HG03108 (cell line): ENCODE measurements around the gene EEF1AKMT4.
"Not testable (repeated sequence)": the region's sequence is repeated elsewhere in the genome, so short reads cannot be mapped to it uniquely, and the experiment has no call there.

Experiments used
- ATAC-seq: cut with Tn5 transposase; IDR thresholded peaks from one replicate; pipeline ENCODE4 v1.9.1; 2021; ENCODE audit warnings: moderate library complexity; ENCODE audit not compliant: unreplicated experiment

The EEF1AKMT4 gene

GRCh38 chr3:184259878-184260723, 10.6 kb downstream of the EEF1AKMT4 start:
- ATAC-seq: no peak

GRCh38 chr3:184260724-184261269, 11.3 kb downstream of the EEF1AKMT4 start:
- no peak for ATAC-seq

- no peak for ATAC-seq
Measured at GRCh38 chr3:184261270-184261853, 11.9 kb downstream of the EEF1AKMT4 start, which contains the start of gene CAMK2N2. Gene CAMK2N2, minus strand, starts transcription at chr3:184261553. Its CDS starts 268 bp downstream, at chr3:184261285.

GRCh38 chr3:184261854-184262763, 12.6 kb downstream of the EEF1AKMT4 start:
- ATAC-seq: no peak

GRCh38 chr3:184262764-184263179, 13.3 kb downstream of the EEF1AKMT4 start:
- ATAC-seq: no peak

GRCh38 chr3:184267249-184267648, 17.8 kb downstream of the EEF1AKMT4 start:
- not testable (repeated sequence) for ATAC-seq

- no peak for ATAC-seq
Measured at GRCh38 chr3:184272269-184272668, 22.8 kb downstream of the EEF1AKMT4 start.

GRCh38 chr3:184275381-184275701, 25.9 kb downstream of the EEF1AKMT4 start:
- no peak for ATAC-seq

- no peak for ATAC-seq
Measured at GRCh38 chr3:184275961-184276910, 26.8 kb downstream of the EEF1AKMT4 start, which contains the start of gene ECE2. Gene ECE2, plus strand, starts transcription at chr3:184276022. Its CDS starts 132 bp downstream, at chr3:184276154.

GRCh38 chr3:184277366-184277765, 27.9 kb downstream of the EEF1AKMT4 start:
- ATAC-seq: no peak

- no peak for ATAC-seq
Measured at GRCh38 chr3:184282941-184283340, 33.5 kb downstream of the EEF1AKMT4 start.

- ATAC-seq: no peak
Measured at GRCh38 chr3:184283681-184284080, 34.2 kb downstream of the EEF1AKMT4 start.

GRCh38 chr3:184284696-184285095, 35.2 kb downstream of the EEF1AKMT4 start:
- ATAC-seq: no peak

- ATAC-seq: no peak
Measured at GRCh38 chr3:184289426-184289938, 40.0 kb downstream of the EEF1AKMT4 start.

- no peak for ATAC-seq
Measured at GRCh38 chr3:184290331-184290730, 40.9 kb downstream of the EEF1AKMT4 start.

- no peak for ATAC-seq
Measured at GRCh38 chr3:184291044-184291737, 41.7 kb downstream of the EEF1AKMT4 start.

GRCh38 chr3:184291738-184292445, 42.4 kb downstream of the EEF1AKMT4 start:
- ATAC-seq: no peak

- no peak for ATAC-seq
Measured at GRCh38 chr3:184295771-184296170, 46.3 kb downstream of the EEF1AKMT4 start.
